SK-N-SH treated with all-trans-retinoic acid at 6 μM for 48 hours (cell line): Measurements from ENCODE around the gene PLB1.
A peak's percentile ranks its signal among the peaks of the same experiment; 100 is the strongest.

Source experiments
- ATAC-seq: fragments of 200-7000 bp; cut with Tn5 transposase; 3 replicates; pipeline ENCODE4 v1.9.1; 2020; ENCODE audit warnings: mild to moderate bottlenecking, moderate library complexity
- BACH2 ChIP-seq: fragments of 250-450 bp; sonication (Bioruptor Pico); IDR thresholded peaks from 2 replicates; pipeline ENCODE4 v1.9.0; 2021; ENCODE audit warnings: mild to moderate bottlenecking, borderline replicate concordance
- ESRRG ChIP-seq: fragments of 250-450 bp; sonication (Bioruptor Pico); IDR thresholded peaks from 2 replicates; pipeline ENCODE4 v1.6.1; 2021; ENCODE audit warnings: mild to moderate bottlenecking
- ISL1 ChIP-seq: fragments of 250-450 bp; sonication (Bioruptor Pico); IDR thresholded peaks from 2 replicates; pipeline ENCODE4 v2.1.2; 2022; ENCODE audit warnings: mild to moderate bottlenecking, moderate library complexity
- OSR1 ChIP-seq: fragments of 250-450 bp; sonication (Bioruptor Pico); IDR thresholded peaks from 2 replicates; pipeline ENCODE4 v1.8.0; 2022; ENCODE audit warnings: moderate library complexity, mild to moderate bottlenecking, inconsistent platforms
- PPARA ChIP-seq: fragments of 250-450 bp; sonication (Bioruptor Pico); IDR thresholded peaks from 2 replicates; pipeline ENCODE4 v1.5.0; 2020; ENCODE audit warnings: mild to moderate bottlenecking, borderline replicate concordance
- SNAI2 ChIP-seq: fragments of 250-450 bp; sonication (Bioruptor Pico); IDR thresholded peaks from 2 replicates; pipeline ENCODE4 v1.5.0; 2020; ENCODE audit warnings: mild to moderate bottlenecking, moderate library complexity
- TCF4 ChIP-seq: fragments of 250-450 bp; sonication (Bioruptor Pico); IDR thresholded peaks from 2 replicates; pipeline ENCODE4 v1.8.0; 2021; ENCODE audit warnings: mild to moderate bottlenecking, moderate library complexity, borderline replicate concordance
- TOX ChIP-seq: fragments of 250-450 bp; sonication (Bioruptor Pico); IDR thresholded peaks from 2 replicates; pipeline ENCODE4 v1.8.0; 2021; ENCODE audit warnings: mild to moderate bottlenecking, moderate library complexity, borderline replicate concordance
- ZFP3 ChIP-seq: fragments of 250-450 bp; sonication (Bioruptor Pico); IDR thresholded peaks from 2 replicates; pipeline ENCODE4 v1.5.0; 2020; ENCODE audit warnings: mild to moderate bottlenecking, moderate library complexity
- ZNF565 ChIP-seq: fragments of 450-650 bp; formaldehyde crosslinking; conservative IDR thresholded peaks from 2 replicates; pipeline ENCODE4 v1.5.0; 2020; ENCODE audit warnings: low read depth, mild to moderate bottlenecking, moderate library complexity
- ZNF70 ChIP-seq: fragments of 450-650 bp; formaldehyde crosslinking; IDR thresholded peaks from 2 replicates; pipeline ENCODE4 v1.5.0; 2020; ENCODE audit warnings: mild to moderate bottlenecking, moderate library complexity
- ZNF8 ChIP-seq: fragments of 450-650 bp; formaldehyde crosslinking; IDR thresholded peaks from 2 replicates; pipeline ENCODE4 v1.5.0; 2020; ENCODE audit warnings: mild to moderate bottlenecking, moderate library complexity
- TF ChIP-seq, protein P1 (sequence below): fragments of 250-450 bp; sonication (Bioruptor Pico); IDR thresholded peaks from 2 replicates; pipeline ENCODE4 v1.5.1; 2020; ENCODE audit warnings: low read depth, mild to moderate bottlenecking, moderate library complexity
- TF ChIP-seq, protein P2 (sequence below): fragments of 250-450 bp; sonication (Bioruptor Pico); IDR thresholded peaks from 2 replicates; pipeline ENCODE4 v1.5.0; 2020; ENCODE audit warnings: mild to moderate bottlenecking, moderate library complexity
- TF ChIP-seq, protein P3 (sequence below): fragments of 250-450 bp; sonication (Bioruptor Pico); IDR thresholded peaks from 2 replicates; pipeline ENCODE4 v1.8.0; 2021; ENCODE audit warnings: low read depth, mild to moderate bottlenecking, moderate library complexity, borderline replicate concordance

The PLB1 gene

DNA sequence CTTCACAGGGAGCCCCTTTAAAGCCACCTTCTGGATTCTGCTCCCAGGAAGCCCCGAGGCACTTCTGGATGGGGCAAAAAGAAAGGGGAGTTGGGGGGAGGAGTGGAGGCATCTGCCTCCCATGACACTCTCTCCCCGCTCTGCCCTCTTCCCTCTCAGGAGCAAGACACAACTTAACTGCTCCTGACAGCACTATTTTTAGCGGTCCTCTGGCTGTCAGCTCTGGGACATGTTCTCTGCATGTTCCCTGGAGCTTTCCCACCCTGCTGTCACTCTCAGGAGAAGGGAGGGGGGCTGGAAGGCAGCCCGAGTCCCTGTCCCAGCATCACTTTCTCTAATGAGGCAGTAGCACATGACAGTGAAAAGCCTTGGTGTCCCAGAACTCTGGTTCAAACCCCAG is 32.3 kb downstream of the PLB1 start:
- ATAC-seq: peak; percentile 54
- TF ChIP-seq ISL1 (CRISPR knock-in tag): no peak
- no peak for TF ChIP-seq ESRRG (CRISPR knock-in tag)
- no peak for TF ChIP-seq ZFP3 (CRISPR knock-in tag)
- TF ChIP-seq, protein P1, sequence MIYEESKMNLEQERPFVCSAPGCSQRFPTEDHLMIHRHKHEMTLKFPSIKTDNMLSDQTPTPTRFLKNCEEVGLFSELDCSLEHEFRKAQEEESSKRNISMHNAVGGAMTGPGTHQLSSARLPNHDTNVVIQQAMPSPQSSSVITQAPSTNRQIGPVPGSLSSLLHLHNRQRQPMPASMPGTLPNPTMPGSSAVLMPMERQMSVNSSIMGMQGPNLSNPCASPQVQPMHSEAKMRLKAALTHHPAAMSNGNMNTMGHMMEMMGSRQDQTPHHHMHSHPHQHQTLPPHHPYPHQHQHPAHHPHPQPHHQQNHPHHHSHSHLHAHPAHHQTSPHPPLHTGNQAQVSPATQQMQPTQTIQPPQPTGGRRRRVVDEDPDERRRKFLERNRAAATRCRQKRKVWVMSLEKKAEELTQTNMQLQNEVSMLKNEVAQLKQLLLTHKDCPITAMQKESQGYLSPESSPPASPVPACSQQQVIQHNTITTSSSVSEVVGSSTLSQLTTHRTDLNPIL (CRISPR knock-in tag): no peak
- TF ChIP-seq ZNF70 (CRISPR knock-in tag): no peak

DNA sequence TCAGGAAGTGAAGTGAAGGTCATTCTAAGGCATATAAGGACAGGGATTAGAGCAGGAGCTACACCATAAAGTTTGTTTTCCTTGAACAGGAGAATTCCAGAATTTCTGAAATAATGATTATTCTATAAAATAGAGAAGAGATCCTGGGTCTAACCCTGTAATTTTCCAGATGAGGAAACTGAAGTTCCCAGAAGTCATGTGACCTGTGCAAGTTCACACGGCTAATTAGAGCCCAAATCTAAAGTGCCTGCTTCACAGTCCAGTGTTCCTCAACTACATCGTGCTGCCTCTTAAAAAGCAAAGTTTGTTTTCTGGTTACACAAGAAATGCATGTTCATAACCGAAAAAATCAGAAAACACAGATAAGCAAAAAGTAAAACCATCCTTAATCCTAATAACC is 34.9 kb downstream of the PLB1 start:
- no peak for ATAC-seq
- TF ChIP-seq, protein P2, sequence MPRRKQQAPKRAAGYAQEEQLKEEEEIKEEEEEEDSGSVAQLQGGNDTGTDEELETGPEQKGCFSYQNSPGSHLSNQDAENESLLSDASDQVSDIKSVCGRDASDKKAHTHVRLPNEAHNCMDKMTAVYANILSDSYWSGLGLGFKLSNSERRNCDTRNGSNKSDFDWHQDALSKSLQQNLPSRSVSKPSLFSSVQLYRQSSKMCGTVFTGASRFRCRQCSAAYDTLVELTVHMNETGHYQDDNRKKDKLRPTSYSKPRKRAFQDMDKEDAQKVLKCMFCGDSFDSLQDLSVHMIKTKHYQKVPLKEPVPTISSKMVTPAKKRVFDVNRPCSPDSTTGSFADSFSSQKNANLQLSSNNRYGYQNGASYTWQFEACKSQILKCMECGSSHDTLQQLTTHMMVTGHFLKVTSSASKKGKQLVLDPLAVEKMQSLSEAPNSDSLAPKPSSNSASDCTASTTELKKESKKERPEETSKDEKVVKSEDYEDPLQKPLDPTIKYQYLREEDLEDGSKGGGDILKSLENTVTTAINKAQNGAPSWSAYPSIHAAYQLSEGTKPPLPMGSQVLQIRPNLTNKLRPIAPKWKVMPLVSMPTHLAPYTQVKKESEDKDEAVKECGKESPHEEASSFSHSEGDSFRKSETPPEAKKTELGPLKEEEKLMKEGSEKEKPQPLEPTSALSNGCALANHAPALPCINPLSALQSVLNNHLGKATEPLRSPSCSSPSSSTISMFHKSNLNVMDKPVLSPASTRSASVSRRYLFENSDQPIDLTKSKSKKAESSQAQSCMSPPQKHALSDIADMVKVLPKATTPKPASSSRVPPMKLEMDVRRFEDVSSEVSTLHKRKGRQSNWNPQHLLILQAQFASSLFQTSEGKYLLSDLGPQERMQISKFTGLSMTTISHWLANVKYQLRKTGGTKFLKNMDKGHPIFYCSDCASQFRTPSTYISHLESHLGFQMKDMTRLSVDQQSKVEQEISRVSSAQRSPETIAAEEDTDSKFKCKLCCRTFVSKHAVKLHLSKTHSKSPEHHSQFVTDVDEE: no peak
- TF ChIP-seq ISL1 (CRISPR knock-in tag): no peak

DNA sequence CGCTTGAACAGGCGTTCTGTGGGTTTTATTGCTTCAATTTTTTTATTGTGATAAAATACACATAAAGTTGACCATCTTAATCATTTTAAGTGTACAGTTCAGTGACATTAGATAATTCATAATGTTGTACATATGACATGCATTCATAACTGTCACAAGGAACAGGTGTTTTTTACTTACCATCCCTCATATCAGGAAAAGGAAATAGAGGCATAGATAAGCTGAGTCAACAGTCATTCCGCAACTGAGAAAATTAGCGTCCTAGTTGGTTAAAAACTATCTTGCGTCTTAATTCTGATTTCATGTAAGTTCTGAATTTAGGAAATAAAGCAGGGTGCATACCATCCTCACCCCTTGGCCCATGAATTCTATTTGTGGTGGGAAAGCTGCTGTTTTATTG is 36.5 kb downstream of the PLB1 start:
- TF ChIP-seq PPARA (CRISPR knock-in tag) (no peak), BACH2 (no peak), TOX (CRISPR knock-in tag) (no peak), SNAI2 (CRISPR knock-in tag) (no peak), ZNF70 (CRISPR knock-in tag) (no peak), TCF4 (no peak), ZNF8 (CRISPR knock-in tag) (no peak)
- TF ChIP-seq, protein P1 (CRISPR knock-in tag): no peak
- TF ChIP-seq, protein P3, sequence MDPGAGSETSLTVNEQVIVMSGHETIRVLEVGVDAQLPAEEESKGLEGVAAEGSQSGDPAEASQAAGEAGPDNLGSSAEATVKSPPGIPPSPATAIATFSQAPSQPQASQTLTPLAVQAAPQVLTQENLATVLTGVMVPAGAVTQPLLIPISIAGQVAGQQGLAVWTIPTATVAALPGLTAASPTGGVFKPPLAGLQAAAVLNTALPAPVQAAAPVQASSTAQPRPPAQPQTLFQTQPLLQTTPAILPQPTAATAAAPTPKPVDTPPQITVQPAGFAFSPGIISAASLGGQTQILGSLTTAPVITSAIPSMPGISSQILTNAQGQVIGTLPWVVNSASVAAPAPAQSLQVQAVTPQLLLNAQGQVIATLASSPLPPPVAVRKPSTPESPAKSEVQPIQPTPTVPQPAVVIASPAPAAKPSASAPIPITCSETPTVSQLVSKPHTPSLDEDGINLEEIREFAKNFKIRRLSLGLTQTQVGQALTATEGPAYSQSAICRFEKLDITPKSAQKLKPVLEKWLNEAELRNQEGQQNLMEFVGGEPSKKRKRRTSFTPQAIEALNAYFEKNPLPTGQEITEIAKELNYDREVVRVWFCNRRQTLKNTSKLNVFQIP (CRISPR knock-in tag): no peak
- no peak for ATAC-seq

DNA sequence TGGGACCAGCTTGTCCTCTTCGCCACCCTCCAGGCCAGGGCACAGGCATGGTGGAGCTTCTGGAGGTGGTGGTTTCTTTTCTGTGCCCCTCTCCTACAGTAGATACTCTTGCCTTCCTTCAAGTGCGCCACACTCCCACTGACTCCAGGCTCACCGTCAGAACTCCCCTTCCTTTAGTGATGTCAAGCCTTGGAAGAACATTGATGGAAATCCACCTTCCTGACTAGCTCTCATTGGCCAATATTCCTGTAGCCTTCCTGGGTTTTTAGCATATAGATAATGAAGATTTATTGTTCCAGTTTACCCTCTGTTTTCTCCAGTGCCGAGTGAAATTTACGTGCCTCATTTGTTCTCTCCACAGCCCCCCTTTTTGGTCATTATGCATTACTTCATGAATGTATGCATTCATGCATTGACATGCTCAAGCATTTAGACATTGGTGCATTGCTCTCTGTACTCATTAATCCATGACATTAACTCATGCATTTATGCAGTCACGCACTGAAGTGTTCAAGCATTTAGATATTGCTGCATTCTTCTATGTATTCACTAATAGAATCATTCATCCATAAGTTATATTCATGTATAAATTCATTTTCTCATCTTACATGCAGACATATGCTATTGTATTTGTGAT is 37.3 kb downstream of the PLB1 start:
- no peak for TF ChIP-seq ESRRG (CRISPR knock-in tag)
- no peak for TF ChIP-seq SNAI2 (CRISPR knock-in tag)
- TF ChIP-seq OSR1 (CRISPR knock-in tag): no peak
- TF ChIP-seq, protein P2: no peak
- TF ChIP-seq, all 23 proteins: peak for 0
- no peak for ATAC-seq

DNA sequence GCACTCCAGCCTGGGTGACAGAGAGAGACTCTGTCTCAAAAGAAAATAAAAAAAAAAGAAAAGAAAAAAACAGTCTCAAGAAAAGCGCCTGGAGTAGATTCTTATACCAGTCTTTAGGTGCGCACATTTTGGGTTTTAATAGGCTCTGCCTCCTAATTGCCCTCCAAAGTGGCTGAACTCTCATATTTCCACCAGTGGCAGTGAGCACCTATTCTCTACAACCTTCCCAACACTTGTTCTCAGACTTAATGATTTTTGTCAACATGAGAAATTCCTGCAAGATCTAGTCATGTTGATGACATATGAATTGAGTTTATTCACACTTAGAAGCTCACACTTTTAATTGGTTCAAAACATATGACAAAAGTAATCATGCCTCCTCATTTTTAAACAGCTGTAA is 39.0 kb downstream of the PLB1 start:
- no peak for ATAC-seq
- no peak for TF ChIP-seq TCF4
- no peak for TF ChIP-seq ESRRG (CRISPR knock-in tag)
- no peak for TF ChIP-seq ISL1 (CRISPR knock-in tag)
- TF ChIP-seq BACH2: no peak
- TF ChIP-seq, protein P2: no peak
- TF ChIP-seq, protein P3 (CRISPR knock-in tag): no peak
- no peak for TF ChIP-seq ZNF565 (CRISPR knock-in tag)
- TF ChIP-seq, protein P1 (CRISPR knock-in tag): no peak
- no peak for TF ChIP-seq OSR1 (CRISPR knock-in tag)
- no peak for TF ChIP-seq ZNF8 (CRISPR knock-in tag)
